GM12892 (cell line): Measurements from ENCODE around the gene ARL4A.
"Not testable (repeated sequence)": the region's sequence is repeated elsewhere in the genome, so short reads cannot be mapped to it uniquely, and the experiment has no call there.

Source experiments
- POLR2A ChIP-seq: IDR thresholded peaks from 2 replicates; pipeline ENCODE4 v1.6.1; 2011; ENCODE audit warnings: low read depth, low read length, control low read depth
- POLR2AphosphoS5 ChIP-seq: IDR thresholded peaks from 2 replicates; pipeline ENCODE4 v1.6.1; 2011; ENCODE audit warnings: low read depth, low read length, control low read depth
- TAF1 ChIP-seq: IDR thresholded peaks from 2 replicates; pipeline ENCODE4 v1.6.1; 2011; ENCODE audit warnings: low read depth, mild to moderate bottlenecking, control low read depth, low read length, borderline replicate concordance

- not testable (repeated sequence) for TF ChIP-seq TAF1, POLR2A, POLR2AphosphoS5
Measured at GRCh38 chr7:12673436-12673835, 14.0 kb upstream of the ARL4A start.
